ENCODE results near the gene DNASE1L1.

DNA sequence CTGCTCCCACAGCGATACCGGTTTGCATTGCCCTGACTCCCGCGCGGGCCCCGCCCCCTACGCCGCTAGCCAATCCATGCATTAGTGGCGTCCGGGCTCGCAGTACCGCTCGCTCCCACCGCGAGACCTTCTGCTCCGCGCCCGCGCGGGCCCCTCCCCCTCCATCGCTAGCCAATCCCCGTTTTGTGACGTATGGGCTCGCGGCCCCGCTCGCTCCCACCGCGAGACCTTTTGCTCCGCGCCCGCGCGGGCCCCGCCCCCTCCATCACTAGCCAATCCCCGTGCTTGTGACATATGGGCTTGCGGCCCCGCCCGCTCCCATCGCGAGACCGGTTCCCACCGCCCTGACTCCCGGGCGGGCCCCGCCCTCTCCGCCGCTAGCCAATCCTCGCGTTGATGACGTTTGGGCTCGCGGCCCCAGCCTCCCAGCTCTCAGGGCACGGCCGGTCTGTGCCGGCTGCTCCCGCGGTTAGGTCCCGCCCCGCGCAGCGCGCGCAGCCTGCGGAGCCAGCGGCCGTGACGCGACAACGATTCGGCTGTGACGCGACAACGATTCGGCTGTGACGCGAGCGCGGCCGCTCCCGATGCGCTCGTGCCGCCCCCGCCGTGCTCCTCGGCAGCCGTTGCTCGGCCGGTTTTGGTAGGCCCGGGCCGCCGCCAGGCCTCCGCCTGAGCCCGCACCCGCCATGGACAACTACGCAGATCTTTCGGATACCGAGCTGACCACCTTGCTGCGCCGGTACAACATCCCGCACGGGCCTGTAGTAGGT, 30.1 kb downstream of the DNASE1L1 start, which contains the start of gene EMD:
- TF ChIP-seq, protein P1, sequence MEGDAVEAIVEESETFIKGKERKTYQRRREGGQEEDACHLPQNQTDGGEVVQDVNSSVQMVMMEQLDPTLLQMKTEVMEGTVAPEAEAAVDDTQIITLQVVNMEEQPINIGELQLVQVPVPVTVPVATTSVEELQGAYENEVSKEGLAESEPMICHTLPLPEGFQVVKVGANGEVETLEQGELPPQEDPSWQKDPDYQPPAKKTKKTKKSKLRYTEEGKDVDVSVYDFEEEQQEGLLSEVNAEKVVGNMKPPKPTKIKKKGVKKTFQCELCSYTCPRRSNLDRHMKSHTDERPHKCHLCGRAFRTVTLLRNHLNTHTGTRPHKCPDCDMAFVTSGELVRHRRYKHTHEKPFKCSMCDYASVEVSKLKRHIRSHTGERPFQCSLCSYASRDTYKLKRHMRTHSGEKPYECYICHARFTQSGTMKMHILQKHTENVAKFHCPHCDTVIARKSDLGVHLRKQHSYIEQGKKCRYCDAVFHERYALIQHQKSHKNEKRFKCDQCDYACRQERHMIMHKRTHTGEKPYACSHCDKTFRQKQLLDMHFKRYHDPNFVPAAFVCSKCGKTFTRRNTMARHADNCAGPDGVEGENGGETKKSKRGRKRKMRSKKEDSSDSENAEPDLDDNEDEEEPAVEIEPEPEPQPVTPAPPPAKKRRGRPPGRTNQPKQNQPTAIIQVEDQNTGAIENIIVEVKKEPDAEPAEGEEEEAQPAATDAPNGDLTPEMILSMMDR (IDR thresholded peaks at IDR 0.05) = peak in 1 of 6 experiments; percentile 5
- peak in 2 of 4 donors; percentile 74 to 94 for TF ChIP-seq POLR2A (IDR thresholded peaks at IDR 0.05)

Data from esophagus squamous epithelium (tissue), 4 donors.